HG03565 (cell line): ENCODE results near the gene GPR146.

Source experiments
- ATAC-seq: cut with Tn5 transposase; IDR thresholded peaks from one replicate; pipeline ENCODE4 v1.9.1; 2021; ENCODE audit warnings: mild to moderate bottlenecking, moderate library complexity; ENCODE audit not compliant: unreplicated experiment

The GPR146 gene

DNA sequence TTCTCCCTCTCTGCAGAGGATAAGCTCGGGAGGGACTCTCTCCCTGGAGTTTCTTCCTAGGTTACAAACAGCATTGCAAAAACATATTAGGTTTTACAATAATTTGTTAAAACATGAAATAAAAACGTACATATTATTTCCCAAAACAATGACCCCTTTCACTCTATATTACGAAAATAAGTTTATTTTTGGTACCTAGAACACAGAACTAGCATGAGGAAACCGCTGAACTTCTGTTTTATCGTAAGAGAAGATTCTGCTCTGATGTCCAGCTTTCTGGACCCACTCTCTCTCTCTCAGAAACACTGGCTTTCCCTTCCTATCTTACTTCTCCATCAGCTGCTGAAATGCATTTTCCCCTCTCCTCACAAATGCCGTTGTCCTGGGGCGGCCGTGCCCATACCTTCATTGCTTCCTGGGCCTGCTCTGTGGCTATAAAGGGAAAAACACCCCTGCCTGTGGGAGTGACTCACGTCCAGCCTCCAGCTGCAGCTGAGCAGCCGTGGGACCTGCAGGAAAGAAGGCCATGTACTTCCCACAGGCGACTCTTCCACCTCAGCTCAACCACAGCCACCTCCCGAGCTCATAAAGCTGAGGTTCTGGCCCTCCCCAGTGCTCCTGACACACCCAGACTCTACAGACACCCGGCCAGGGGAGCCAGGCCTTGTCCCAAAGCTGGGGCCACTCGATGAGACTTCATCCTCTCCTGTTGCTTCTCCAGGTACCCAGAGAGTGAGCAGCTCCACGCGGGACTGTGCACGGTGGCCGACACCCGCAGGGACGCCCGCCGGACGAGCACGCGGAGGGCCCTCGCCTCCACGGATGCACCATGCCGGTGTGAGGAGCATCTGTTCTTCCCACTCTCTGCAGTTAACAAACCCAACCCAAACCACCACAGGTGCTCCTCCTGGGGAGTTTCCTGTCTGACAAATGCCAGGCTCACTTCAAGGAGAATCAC, 46.6 kb downstream of the GPR146 start:
- ATAC-seq, result no peak

DNA sequence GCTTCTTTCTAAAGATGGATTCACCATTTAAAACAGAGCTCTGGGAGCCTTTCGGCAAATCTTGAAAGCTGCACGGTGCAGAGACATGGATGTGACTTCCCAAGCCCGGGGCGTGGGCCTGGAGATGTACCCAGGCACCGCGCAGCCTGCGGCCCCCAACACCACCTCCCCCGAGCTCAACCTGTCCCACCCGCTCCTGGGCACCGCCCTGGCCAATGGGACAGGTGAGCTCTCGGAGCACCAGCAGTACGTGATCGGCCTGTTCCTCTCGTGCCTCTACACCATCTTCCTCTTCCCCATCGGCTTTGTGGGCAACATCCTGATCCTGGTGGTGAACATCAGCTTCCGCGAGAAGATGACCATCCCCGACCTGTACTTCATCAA, 47.3 kb downstream of the GPR146 start:
- no peak for ATAC-seq

DNA sequence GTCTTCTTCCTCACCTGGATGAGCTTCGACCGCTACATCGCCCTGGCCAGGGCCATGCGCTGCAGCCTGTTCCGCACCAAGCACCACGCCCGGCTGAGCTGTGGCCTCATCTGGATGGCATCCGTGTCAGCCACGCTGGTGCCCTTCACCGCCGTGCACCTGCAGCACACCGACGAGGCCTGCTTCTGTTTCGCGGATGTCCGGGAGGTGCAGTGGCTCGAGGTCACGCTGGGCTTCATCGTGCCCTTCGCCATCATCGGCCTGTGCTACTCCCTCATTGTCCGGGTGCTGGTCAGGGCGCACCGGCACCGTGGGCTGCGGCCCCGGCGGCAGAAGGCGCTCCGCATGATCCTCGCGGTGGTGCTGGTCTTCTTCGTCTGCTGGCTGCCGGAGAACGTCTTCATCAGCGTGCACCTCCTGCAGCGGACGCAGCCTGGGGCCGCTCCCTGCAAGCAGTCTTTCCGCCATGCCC, 47.9 kb downstream of the GPR146 start:
- no peak for ATAC-seq

DNA sequence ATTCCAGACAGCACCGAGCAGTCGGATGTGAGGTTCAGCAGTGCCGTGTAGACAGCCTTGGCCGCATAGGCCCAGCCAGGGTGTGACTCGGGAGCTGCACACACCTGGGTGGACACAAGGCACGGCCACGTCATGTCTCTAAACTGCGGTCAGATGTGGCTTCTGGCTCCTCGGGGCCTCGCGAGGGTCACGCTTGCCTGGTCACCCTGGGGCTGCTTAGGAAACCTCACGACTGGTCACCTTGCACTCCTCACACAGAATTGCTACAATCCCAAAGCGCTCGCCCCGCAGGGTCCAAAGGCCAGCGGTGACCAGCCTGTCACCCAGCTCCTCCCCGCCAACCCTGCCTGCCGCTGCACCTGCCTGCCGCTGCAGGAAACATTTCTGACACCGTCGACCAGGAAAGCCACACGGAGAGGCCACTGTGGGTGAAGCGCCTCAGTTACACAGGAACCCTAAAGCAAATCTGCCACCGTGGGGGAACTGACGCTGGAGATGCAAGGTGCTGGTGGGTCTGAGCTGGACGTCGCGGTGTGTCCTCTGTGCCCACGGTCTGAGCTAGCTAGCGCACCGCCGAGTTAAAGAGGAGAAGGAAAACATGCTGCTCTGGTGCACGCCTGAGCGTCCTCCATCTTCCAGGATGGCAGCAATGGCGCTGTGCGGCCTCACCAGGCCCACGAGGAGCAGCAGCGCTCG, 48.6 kb downstream of the GPR146 start:
- ATAC-seq, result no peak

DNA sequence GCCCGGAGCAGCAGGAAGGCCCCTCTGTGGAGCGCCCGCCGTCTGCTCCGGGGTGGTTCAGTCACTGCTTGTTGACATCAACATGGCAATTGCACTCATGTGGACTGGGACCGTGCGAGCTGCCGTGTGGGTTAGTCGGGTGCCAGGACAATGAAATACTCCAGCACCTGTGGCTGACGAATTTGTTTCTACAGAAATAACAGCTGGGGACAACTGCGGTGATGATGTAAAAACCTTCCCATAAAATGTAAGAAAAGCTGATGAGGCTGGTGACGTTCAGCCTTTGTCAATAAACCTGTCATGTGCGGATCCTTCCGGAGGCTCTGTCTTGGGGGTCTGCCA, 49.1 kb downstream of the GPR146 start:
- ATAC-seq, result no peak

DNA sequence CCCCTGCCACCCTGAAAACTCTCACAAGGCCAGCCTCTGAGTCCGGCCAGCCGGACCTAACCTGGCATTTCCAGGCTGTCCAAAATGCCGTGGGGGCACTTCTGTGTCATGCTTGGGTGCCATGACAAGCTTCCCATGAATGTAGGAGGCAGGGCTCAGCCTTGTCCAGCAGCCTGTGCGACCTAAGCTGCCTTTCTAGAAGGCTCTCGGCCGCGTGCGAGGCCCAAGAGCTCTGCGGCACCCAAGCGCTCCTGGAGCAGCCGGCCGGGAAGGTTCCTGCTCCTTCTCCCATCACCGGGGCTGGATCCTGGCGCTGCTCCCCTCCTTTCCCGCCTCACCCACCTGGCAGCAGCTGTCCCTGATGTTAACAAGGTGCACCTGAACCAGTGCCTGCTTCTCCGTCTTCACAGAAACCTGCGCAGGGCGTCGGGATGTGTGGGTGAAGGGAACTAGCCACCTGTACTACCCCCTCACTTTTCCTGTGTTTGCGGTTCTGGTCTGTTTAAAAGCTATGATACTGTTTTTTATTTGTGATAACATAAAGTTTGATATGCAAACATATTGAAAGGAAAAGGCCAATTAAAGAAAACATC, 49.7 kb downstream of the GPR146 start:
- no peak for ATAC-seq

DNA sequence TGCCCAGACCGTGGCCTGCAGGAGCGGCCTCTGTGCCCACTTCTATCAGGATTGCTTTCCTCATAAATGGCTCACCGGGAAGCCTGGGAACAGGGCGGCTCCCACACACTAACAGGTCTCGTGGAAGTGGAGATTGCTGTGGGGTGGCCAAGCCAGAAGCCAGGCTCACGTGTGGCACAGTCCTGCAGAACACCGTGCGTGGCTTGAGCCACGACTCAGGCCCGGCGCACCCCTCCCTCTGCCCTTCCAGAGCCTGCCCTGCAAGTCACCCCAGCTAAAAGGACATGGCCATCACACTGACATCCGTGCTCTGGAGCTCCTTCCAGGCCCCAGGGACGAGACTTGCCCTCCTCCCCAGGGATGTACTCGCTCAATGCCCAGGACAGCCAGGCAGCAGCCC, 50.5 kb downstream of the GPR146 start:
- no peak for ATAC-seq

DNA sequence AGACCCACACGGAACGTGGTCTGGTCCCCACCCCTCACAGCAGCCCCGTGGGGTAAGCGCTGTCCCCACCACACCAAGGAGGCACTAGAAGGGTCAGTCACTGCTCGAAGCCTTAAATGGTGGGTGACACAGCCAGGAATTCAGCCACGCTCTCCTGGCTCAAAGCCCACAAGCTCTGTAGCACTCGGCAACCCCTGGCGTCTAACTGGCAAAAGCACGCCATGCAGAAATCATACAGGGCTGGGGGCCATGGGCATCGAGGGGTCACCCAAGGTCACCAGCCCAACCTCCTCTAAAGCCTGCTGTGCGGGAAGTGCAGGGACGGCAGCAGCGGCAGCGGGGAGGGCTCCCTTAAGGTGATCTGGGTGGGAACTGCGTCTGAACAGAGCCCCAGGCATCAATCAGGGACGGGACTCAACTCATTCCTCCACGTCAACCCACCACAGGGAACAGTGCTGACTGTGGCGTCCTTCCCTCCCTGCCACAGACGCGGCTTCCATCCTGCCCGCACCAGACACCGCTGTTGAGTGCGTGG, 51.3 kb downstream of the GPR146 start:
- ATAC-seq, result no peak

DNA sequence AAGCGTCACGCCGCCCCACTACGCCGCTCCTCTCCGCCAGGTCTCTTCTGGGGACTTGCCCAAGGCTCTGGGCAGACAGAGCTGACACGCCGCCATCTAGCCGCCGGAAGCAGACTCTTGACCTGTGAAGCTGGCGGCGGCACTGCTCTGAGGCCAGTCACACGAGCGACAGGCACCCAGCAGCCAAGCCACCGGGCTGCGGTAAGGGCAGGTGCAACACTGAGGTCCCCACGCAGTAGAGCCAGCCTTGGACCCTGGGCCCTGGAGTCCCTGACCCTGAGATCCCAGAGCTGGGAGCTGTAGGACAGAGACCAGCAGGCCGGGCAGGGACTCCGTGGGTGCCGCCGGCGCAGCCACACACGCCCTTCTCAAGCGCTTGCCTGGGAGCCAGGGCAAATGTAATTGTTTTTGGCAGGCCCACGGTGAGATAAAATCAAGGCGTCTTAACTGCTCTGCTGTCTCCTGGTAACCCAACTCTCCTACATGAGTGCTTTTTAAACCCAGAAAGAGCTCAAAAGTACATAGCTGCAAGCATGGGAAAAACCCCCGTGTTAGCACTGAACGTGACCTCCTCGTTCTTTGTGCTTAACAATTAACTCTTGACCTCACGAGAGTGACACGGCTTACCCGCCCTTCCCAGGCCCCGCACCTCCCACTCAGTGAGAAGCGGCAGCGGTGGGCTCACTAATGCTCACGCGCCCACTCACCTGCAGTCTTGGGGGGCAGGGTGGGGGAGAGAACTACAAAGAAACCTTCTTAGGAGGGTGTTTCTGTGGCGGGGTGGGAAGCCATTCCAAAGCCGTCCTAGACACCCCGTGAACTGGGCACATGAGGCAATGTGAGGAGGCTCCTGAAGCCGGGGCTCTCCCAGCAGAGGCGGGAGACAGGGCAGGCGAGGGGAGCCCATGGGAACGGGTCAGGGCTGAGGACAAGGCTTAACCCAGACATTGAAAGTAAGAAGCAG, 52.1 kb downstream of the GPR146 start:
- ATAC-seq, result no peak

DNA sequence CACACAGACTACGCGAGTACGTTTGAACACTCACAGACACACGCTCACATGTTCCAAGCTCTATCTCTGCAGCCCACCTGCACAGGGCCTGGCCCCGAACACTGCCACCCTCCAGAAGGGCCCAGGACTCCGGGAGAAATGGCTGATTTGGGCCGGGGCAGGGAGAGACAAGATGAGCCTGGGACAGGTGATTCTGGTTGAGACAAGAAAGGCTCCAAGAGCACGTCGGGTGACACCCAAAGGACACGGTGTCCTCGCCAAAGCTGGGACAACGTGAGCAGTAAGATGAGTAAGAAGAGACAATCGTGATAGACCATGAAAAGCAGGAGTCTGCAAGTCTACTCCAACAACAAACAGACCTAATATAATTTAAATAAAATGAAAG, 52.8 kb downstream of the GPR146 start:
- ATAC-seq, result no peak

DNA sequence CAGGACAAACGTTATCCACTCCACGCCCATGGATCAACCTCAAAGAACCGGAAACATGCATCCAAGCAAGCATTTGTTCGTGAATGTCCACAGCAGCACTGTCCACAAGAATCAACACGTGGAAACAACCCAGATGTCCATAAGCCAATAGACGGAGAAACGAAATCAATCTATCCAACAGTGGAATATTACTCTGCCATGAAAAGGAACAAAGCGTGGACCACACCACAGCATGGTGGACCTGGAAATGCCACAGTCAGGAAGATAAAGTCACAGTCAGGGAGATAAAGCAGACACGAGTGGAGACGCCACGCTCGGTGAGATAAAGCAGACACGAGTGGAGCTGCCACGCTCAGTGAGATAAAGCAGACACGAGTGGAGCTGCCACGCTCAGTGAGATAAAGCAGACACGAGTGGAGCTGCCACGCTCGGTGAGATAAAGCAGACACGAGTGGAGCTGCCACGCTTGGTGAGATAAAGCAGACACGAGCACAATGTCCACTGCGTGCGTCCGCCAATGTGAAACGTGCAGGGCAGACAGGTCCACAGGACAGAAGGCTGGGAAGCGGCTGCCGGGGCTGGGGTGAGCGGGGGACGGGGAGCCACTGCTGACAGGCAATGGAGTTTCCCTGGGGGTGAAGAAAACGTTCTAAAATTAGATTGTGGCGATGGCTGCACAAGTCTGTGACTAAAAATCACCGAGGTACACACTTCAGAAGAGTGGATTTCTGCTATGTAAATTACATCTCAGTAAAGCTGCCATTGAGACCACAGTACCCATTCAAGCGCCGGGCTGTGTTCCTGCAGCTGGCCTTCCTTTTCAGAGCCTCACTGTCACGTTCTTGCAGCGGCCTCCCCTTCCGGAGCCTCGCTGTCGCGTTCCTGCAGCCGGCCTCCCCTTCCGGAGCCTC, 54.2 kb downstream of the GPR146 start:
- no peak for ATAC-seq

DNA sequence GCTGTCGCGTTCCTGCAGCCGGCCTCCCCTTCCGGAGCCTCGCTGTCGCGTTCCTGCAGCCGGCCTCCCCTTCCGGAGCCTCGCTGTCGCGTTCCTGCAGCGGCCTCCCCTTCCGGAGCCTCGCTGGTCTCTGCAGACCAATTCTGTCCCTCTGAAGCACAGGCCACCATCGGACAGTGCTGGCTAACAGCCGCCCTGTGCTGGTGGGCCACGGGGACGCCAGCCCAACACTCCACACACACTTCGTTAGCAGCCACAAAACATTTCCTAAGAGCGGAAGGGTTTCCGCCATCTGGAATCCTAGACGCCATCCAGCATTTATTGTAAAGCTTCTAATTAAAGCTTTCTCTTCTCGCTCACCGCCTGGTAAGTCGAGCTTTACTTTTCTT, 54.8 kb downstream of the GPR146 start:
- no peak for ATAC-seq

DNA sequence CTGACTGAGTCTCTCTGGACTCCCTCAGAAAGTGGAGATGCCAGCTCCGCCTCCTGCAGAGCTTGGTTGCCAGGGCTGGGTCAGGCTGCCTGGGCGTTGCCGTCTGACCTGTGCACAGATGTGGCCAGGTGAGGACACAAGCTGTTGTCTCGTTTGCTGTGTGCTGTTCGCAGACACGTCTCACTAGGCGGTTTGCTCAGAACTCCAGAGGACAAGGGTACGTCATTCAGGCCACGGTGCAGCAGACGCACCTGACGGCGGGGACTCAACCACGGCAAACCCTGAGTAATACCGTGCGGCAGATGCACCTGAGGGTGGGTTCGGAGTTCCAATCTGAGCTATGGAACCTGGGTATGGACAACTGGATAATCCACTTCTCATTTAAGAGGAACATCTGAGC, 55.3 kb downstream of the GPR146 start:
- no peak for ATAC-seq

DNA sequence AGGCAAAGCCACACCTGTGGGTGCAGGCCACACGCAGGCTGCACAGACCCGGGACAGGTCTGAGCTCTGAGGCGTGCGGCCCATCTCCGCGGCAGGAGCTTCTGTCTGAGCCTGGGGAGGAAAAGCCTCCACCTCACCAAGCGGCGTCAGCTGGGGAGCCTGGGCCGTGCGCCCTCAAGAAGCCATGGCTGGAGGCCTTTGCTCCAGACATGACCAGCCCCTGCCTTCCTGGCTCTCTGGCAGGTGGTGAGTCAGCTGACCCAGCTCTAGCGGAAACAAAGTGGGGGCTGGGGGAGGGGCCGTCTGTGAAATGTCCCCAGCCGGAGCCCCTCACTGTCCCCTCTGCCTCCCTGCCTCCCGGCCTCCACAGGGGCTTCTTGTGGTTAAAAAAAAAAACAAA, 56.0 kb downstream of the GPR146 start:
- ATAC-seq, result no peak

DNA sequence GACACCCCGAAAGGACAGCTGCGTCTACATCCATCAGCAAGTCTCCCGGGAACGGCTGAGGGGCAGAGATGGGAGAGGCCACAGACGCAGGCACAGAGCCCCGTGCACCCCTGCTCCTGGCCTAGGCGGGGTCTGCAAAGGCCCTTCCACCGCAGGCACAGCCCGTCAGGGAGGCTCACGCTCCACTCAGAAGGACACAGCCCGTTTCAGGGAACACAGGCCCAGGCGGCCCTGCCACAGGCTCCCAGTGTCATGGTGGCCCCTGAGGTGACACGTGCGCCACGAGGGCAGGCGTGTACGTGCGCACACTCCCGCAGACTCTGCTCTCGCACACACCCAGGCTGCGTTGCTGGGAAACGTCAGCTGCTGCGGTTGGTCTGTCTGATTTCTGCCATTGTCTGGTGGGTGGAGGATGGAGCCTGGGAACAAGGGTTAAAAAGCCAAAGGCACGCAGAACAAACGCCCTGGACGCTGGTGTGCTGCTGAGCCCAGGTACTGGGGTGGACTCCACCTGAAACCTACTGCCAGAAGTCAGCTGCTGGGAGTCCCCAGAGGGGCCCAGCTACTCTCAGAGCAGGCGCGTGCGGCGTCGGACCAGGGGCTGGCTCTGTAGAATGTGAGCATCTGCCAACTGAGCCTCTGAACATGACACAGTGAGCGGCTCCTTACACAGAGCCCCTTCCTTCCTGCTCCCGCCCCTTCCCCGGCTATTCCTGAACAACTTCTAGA, 56.7 kb downstream of the GPR146 start:
- no peak for ATAC-seq

DNA sequence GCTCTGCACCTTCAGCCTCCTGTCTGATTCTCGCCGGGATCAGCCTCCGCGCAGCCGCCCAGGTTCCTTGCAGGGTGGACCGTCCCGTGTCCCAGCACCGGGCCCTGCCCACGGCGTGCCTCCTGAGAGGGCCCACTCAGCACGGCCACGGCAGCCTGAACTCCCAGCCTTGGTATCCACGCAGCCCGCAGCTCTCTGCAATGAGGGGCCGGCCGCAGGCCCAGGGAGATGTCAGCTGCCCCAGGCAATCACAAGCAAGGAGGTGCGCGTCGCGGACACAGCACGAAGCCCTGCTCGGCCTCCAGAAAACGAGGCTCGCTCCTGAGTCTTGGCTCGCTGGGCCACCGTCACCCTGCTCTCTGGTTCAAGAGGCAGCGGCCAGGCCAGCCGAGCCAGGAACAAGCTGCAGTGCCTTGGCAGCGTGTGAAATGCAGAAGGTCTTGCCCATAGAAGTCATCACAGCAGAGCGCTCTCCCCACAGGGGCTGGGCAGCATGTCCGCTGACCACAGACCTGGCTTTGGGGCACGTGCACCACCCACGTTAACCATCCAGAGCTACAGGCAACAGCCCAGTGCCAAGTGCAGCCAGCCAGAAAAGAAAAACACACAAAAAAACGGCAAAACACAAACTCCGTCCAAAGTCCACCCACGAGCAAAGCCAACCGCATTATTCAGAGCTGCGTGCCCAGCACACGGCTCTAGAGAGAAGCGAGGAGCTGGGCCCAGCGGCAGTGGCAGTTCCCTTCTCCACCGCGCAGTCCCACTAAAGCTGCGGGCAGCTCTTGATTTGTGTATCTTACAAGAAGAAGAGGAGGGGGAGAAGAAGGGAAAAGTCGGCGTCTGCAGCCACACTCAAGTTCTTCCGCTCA, 57.5 kb downstream of the GPR146 start:
- no peak for ATAC-seq

DNA sequence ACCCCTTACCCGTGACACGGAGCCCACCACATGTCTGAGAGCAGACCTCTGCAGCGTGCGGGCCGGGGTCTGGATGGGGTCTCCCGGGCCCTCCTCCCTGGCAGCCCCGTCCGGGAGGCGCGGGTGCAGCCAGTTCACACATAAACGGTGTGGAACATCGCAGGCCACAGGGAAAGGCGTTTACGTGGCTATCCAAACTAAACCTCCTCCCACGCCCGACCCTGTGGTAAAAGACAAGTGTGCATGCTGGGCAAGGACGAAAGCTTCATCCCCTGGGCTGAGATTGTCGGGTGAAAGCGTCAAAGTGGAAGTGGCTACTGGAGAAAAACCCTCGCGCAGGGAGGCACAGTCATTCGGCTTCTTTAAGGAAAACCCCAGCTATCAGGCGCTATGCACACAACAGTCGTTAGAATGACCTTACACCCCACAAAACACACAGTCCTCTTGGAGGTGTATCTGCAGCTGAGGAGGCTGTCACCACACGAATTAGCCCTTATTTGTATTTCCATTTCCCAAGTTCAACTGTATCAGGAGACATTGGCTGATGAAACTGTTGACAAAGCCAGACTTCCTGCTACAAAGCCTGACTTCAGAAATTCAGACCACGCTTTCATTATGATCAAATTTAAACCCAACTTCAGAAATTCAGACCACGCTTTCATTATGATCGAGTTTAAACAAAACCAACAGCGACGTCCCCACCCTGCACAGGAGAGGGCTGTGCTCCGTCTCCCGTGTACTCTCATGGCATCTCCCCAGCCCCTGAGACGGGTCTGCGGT, 58.9 kb downstream of the GPR146 start:
- ATAC-seq, result peak; percentile 34
